Endothelial cell of umbilical vein (primary cell): ENCODE measurements around the gene FAM114A1. TPM values are rescaled to one million over a fixed set of nuclear protein-coding genes. Genes with fewer than 3 reads are reported as not detected.
A peak's percentile ranks its signal among the peaks of the same experiment; 100 is the strongest.

Source experiments
- BruUV-seq: library from RNA; stranded (reverse); fragments of 400-500 nt; replicated peaks from 2 replicates; lab custom pipeline; 2021; lab: Mats Ljungman, UMichigan
- CTCF ChIA-PET: fragments of 300-600, 350-600 bp; sonication (Branson Sonifier 250); formaldehyde crosslinking; loops from one replicate; lab custom pipeline; 2021; ENCODE audit warnings: antibody characterized with exemption, inconsistent platforms; lab: Charles Lee
- POLR2A ChIA-PET: fragments of 300-600, 350-600 bp; sonication (Branson Sonifier 250); formaldehyde crosslinking; loops from one replicate; lab custom pipeline; 2021; ENCODE audit warnings: antibody characterized with exemption, inconsistent platforms; lab: Charles Lee
- DNase-seq: peaks from one replicate; pipeline ENCODE4 v3.0.0-alpha.2; 2011; ENCODE audit warnings: low read depth, low spot score
- FAIRE-seq: peaks from 2 replicates; lab custom pipeline; 2011; peaks lifted over from hg19 to GRCh38; lab: Jason Lieb, UNC
- H2AFZ ChIP-seq: 2 replicates; pipeline ENCODE4 v1.6.0; 2012; ENCODE audit warnings: low read depth, low read length, control low read depth, inconsistent platforms
- H3K27ac ChIP-seq: 2 replicates; pipeline ENCODE4 v1.5.1; 2011; ENCODE audit warnings: low read depth, mild to moderate bottlenecking, control low read depth, low read length, moderate library complexity; ENCODE audit not compliant: insufficient read depth
- H3K27me3 ChIP-seq, 2 experiments: 2 replicates each; pipeline versions ENCODE4 v1.6.0 to v1.6.1; 2011; ENCODE audit warnings: low read length in 2 of 2, mixed read lengths in 1 of 2; ENCODE audit not compliant: control insufficient read depth in 2 of 2, insufficient read depth in 2 of 2
- H3K36me3 ChIP-seq, 2 experiments: 2 replicates in 1 of 2; 3 replicates in 1 of 2; pipeline ENCODE4 v1.5.1; 2011; ENCODE audit warnings: low read length in 2 of 2, mild to moderate bottlenecking in 1 of 2, moderate library complexity in 1 of 2; ENCODE audit not compliant: control insufficient read depth in 2 of 2, insufficient read depth in 2 of 2; ENCODE audit errors: extremely low read depth in 1 of 2
- H3K4me1 ChIP-seq: 3 replicates; pipeline ENCODE4 v1.5.1; 2011; ENCODE audit warnings: mild to moderate bottlenecking, low read length; ENCODE audit not compliant: control insufficient read depth, insufficient read depth; ENCODE audit errors: extremely low read depth
- H3K4me2 ChIP-seq: 2 replicates; pipeline ENCODE4 v1.6.1; 2011; ENCODE audit warnings: low read length, control low read depth, mixed read lengths; ENCODE audit not compliant: insufficient read depth
- H3K4me3 ChIP-seq, 3 experiments: fragments of 200-600 bp in 1 of 3; sonication (generic), shearing (Covaris generic) in 1 of 3; replicated peaks in 1 of 3; 2 replicates each; pipeline ENCODE4 v1.5.1; 2011 to 2016; ENCODE audit warnings: control low read depth in 3 of 3, low read length in 3 of 3, mild to moderate bottlenecking in 2 of 3, inconsistent platforms in 1 of 3, low read depth in 1 of 3, moderate library complexity in 1 of 3; ENCODE audit not compliant: insufficient read depth in 1 of 3
- H3K79me2 ChIP-seq: 2 replicates; pipeline ENCODE4 v1.6.0; 2012; ENCODE audit warnings: low read length, inconsistent platforms; ENCODE audit not compliant: control insufficient read depth, insufficient read depth
- H3K9ac ChIP-seq: replicated peaks from 2 replicates; pipeline ENCODE3; 2011; ENCODE audit warnings: low read length, control low read depth; ENCODE audit not compliant: insufficient read depth; ENCODE audit errors: extremely low read depth
- H3K9me1 ChIP-seq: replicated peaks from 3 replicates; pipeline ENCODE4 v1.6.0; 2011; ENCODE audit warnings: mild to moderate bottlenecking, low read length; ENCODE audit not compliant: control insufficient read depth, insufficient read depth; ENCODE audit errors: extremely low read depth
- H3K9me3 ChIP-seq: replicated peaks from 2 replicates; pipeline ENCODE4 v1.5.1; 2012; ENCODE audit warnings: low read length, inconsistent platforms; ENCODE audit not compliant: control insufficient read depth, insufficient read depth
- H4K20me1 ChIP-seq: replicated peaks from 2 replicates; pipeline ENCODE3; 2011; ENCODE audit warnings: mild to moderate bottlenecking, low read length; ENCODE audit not compliant: control insufficient read depth, insufficient read depth; ENCODE audit errors: extremely low read depth
- CTCF ChIP-seq, 2 donors: IDR thresholded peaks; 1 replicate in 1 of 2; 2 replicates in 1 of 2; pipeline ENCODE4 v1.5.1; 2011; ENCODE audit warnings: low read length in 2 of 2, mild to moderate bottlenecking in 2 of 2, moderate library complexity in 2 of 2, control low read depth in 1 of 2, inconsistent platforms in 1 of 2, low read depth in 1 of 2; ENCODE audit not compliant: insufficient read depth in 1 of 2; ENCODE audit errors: extremely low read depth in 1 of 2
- EZH2 ChIP-seq: IDR thresholded peaks from 2 replicates; pipeline ENCODE4 v1.6.1; 2012; ENCODE audit warnings: borderline replicate concordance, low read depth, mild to moderate bottlenecking, moderate library complexity, low read length, inconsistent platforms; ENCODE audit not compliant: severe bottlenecking
- FOS ChIP-seq: IDR thresholded peaks from 2 replicates; pipeline ENCODE4 v1.6.1; 2011; ENCODE audit warnings: mild to moderate bottlenecking, low read length, moderate library complexity, borderline replicate concordance; ENCODE audit not compliant: insufficient read depth
- GATA2 ChIP-seq: IDR thresholded peaks from 2 replicates; pipeline ENCODE4 v1.7.0; 2011; ENCODE audit warnings: low read depth, mild to moderate bottlenecking, moderate library complexity, mixed read lengths, low read length; ENCODE audit not compliant: insufficient read length, insufficient read depth
- JUN ChIP-seq: IDR thresholded peaks from 2 replicates; pipeline ENCODE4 v1.6.1; 2011; ENCODE audit warnings: borderline replicate concordance, low read depth; ENCODE audit not compliant: insufficient read length, insufficient read depth
- MAX ChIP-seq: IDR thresholded peaks from 2 replicates; pipeline ENCODE4 v1.6.1; 2011; ENCODE audit not compliant: insufficient read depth, insufficient read length
- MYC ChIP-seq: IDR thresholded peaks from one replicate; pipeline ENCODE4 v1.6.1; 2011; ENCODE audit warnings: mild to moderate bottlenecking, low read depth, low read length
- POLR2A ChIP-seq: IDR thresholded peaks from 2 replicates; pipeline ENCODE4 v1.6.1; 2012; ENCODE audit warnings: low read depth, mild to moderate bottlenecking, control low read depth, low read length
- POLR2AphosphoS5 ChIP-seq: IDR thresholded peaks from 2 replicates; pipeline ENCODE4 v1.6.1; 2012; ENCODE audit warnings: low read depth, mild to moderate bottlenecking, control low read depth, low read length, moderate library complexity; ENCODE audit not compliant: insufficient read depth
- dilution Hi-C: fragments of 300-500 bp; cut with MboI; formaldehyde crosslinking; loops from one replicate; pipeline ENCODE4 v1.15.0; 2019; ENCODE audit warnings: low sequenced_read_pairs; ENCODE audit not compliant: extremely low pct_ligation_motif_present
- intact Hi-C: fragments of 100-400 bp; cut with micrococcal nuclease; formaldehyde crosslinking; loops from one replicate; pipeline ENCODE4 v1.10.0; 2022
- microRNA counts: library from miRNA; unstranded; fragments of <30 nt; microRNA quantifications from one replicate; lab custom pipeline; 2016
- microRNA-seq: library from miRNA; unstranded; fragments of <30 nt; microRNA quantifications from one replicate; pipeline ENCODE4 v1.2.0, GENCODE V29; 2021; ENCODE audit warnings: borderline number of aligned reads, borderline replicate concordance
- polyA plus RNA-seq, 4 experiments: library from polyadenylated mRNA; depleted of rRNA in 3 of 4; stranded (reverse) in 3 of 4; unstranded in 1 of 4; fragments of >200 nt; gene quantifications; 2 replicates each; pipeline versions ENCODE4 v1.2.1 to v1.2.3, GENCODE V29; 2011 to 2012; ENCODE audit warnings: missing spikeins in 1 of 4
- small RNA-seq: library from RNA; depleted of rRNA; stranded (forward); fragments of <200 nt; gene quantifications from one replicate; pipeline ENCODE3, GENCODE V24; 2012; ENCODE audit warnings: low replicate concordance, low read depth; ENCODE audit not compliant: insufficient read depth, insufficient read length
- total RNA-seq: library from RNA; stranded (reverse); gene quantifications from 2 replicates; pipeline ENCODE4 v1.2.3, GENCODE V29; 2021

Gene FAM114A1
- total and polyA plus RNA-seq, 2 donors (not counting 3 experiments of a cell fraction or from before 2014, with no cell fraction given): 99.2 to 118 TPM

GRCh38 chr4:38994135-38994534 is 126.5 kb downstream of the FAM114A1 start:
- peaks cover 3% of the 10 kb centered on the region for H3K4me1 ChIP-seq
- H3K9ac ChIP-seq: no peak overlapping the region
- no peaks in the 10 kb centered on the region for H3K9me3 ChIP-seq
- ChIA-PET CTCF (interaction anchor here (1.1 to 1.2 kb wide), 4 partner anchors 9 to 50 kb away, joined by 3 to 5 read pairs (median 4); no protein-coding TSS in a partner anchor), POLR2A (no interaction called here)
- H3K27ac ChIP-seq: no peak overlapping the region
- FAIRE-seq (no peak), DNase-seq (no peak)
- H3K36me3 ChIP-seq: no peaks in the 10 kb centered on the region
- dilution Hi-C loops (no loop called here), intact Hi-C loops (no loop called here)
- no peaks in the 10 kb centered on the region for H3K9me1 ChIP-seq
- H3K4me3 ChIP-seq: no peak overlapping the region
- no TSS peak for BruUV-seq
- no peaks in the 10 kb centered on the region for H4K20me1 ChIP-seq
- no peaks in the 10 kb centered on the region for H3K79me2 ChIP-seq
- no peak overlapping the region for H3K4me2 ChIP-seq
- H2AFZ ChIP-seq: no peak overlapping the region
- H3K27me3 ChIP-seq: no peaks in the 10 kb centered on the region
- TF ChIP-seq FOS (no peak), MYC (no peak), POLR2AphosphoS5 (no peak), GATA2 (no peak), EZH2 (no peak), MAX (no peak), POLR2A (no peak), CTCF (IDR thresholded peaks at IDR 0.05; ENCODE audit: extremely low read depth in 1 of 2, insufficient read depth in 1 of 2, low read depth in 1 of 2, low read length in 2 of 2) (no peak), JUN (no peak)

MicroRNA genes within 50 kb of the gene (microRNA counts, 767-probe panel; counts per million panel counts)
- microRNA hsa-miR-574-3p (lab: Ali Mortazavi, UCI): 723 counts per million, percentile 96 among the panel's probes with 10 or more counts
- 723 counts per million, percentile 96 among the panel's probes with 10 or more counts for microRNA hsa-miR-574-5p (lab: Ali Mortazavi, UCI)

Small RNAs within 50 kb of the gene (microRNA-seq; reads per million reads assigned to microRNA genes)
- gene MIR574: 163 reads per million, percentile 61 among the genes with 10 or more reads in this experiment

Small RNAs within 50 kb of the gene (small RNA-seq; reads per million reads assigned to genes)
- 2.6 reads per million, percentile 12 among the genes with 10 or more reads in this experiment for gene MIR574

Other genes starting within 250 kb of the FAM114A1 start
- gene KLF3, start 203.6 kb upstream of the FAM114A1 start, total RNA-seq: 50.5 and 51.8 TPM in 2 replicates
- gene KLF3, start 203.6 kb upstream of the FAM114A1 start, polyA plus RNA-seq: 23.7 and 27.7 TPM in 2 replicates
- not detected in 2 replicates for gene TLR10, start 84.8 kb upstream of the FAM114A1 start, total RNA-seq
- not detected in 2 replicates for gene TLR10, start 84.8 kb upstream of the FAM114A1 start, polyA plus RNA-seq
- gene TLR1, start 63.0 kb upstream of the FAM114A1 start, total RNA-seq: 2.7 and 4.6 TPM in 2 replicates
- 0.59 and 0.81 TPM in 2 replicates for gene TLR1, start 63.0 kb upstream of the FAM114A1 start, polyA plus RNA-seq
- 1.1 and 1.7 TPM in 2 replicates for gene TLR6, start 11.0 kb upstream of the FAM114A1 start, total RNA-seq
- 0.16 and 0.19 TPM in 2 replicates for gene TLR6, start 11.0 kb upstream of the FAM114A1 start, polyA plus RNA-seq
- gene TMEM156, start 164.6 kb downstream of the FAM114A1 start, total RNA-seq: 1.00 and 2.7 TPM in 2 replicates
- gene TMEM156, start 164.6 kb downstream of the FAM114A1 start, polyA plus RNA-seq: 0.33 and 0.39 TPM in 2 replicates
- 54.6 and 64.2 TPM in 2 replicates for gene KLHL5, start 194.4 kb downstream of the FAM114A1 start, total RNA-seq
- 23.0 and 32.2 TPM in 2 replicates for gene KLHL5, start 194.4 kb downstream of the FAM114A1 start, polyA plus RNA-seq